HepG2 (cell line): ENCODE data around the gene NEDD4L. TPM values are rescaled to one million over a fixed set of nuclear protein-coding genes. Genes with fewer than 3 reads are reported as not detected.

ENCODE experiments used
- ADNP ChIP-seq: sonication (generic); formaldehyde crosslinking; IDR thresholded peaks from 2 replicates; pipeline ENCODE4 v1.4.0; 2020; ENCODE audit warnings: missing genetic modification reagents
- DMAP1 ChIP-seq: IDR thresholded peaks from 2 replicates; pipeline ENCODE4 v1.6.1; 2016
- MAFF ChIP-seq: IDR thresholded peaks from 2 replicates; pipeline ENCODE4 v1.6.1; 2011; ENCODE audit warnings: low read depth, low read length, improper control_type of control experiment
- RFX1 ChIP-seq: fragments of 450-650 bp; IDR thresholded peaks from 2 replicates; pipeline ENCODE4 v1.6.1; 2017
- RNF219 ChIP-seq: sonication (generic); formaldehyde crosslinking; IDR thresholded peaks from 2 replicates; pipeline ENCODE4 v1.5.0; 2020; ENCODE audit warnings: mild to moderate bottlenecking, missing genetic modification reagents
- TGIF2 ChIP-seq: IDR thresholded peaks from 2 replicates; pipeline ENCODE4 v1.6.1; 2016; ENCODE audit warnings: control low read depth, missing compliant biosample characterization
- THAP7 ChIP-seq: sonication (generic); formaldehyde crosslinking; IDR thresholded peaks from 2 replicates; pipeline ENCODE4 v1.8.1; 2023; ENCODE audit warnings: mild to moderate bottlenecking, missing genetic modification reagents
- THYN1 ChIP-seq: sonication (generic); formaldehyde crosslinking; IDR thresholded peaks from 2 replicates; pipeline ENCODE4 v1.8.1; 2023; ENCODE audit warnings: low read depth, mild to moderate bottlenecking, moderate library complexity, missing genetic modification reagents, borderline replicate concordance
- U2AF2 ChIP-seq: fragments of 200-400 bp; formaldehyde crosslinking; IDR thresholded peaks from 2 replicates; pipeline ENCODE4 v1.6.1; 2017; ENCODE audit warnings: low read depth, mild to moderate bottlenecking, low read length
- ZNF124 ChIP-seq: sonication (generic); formaldehyde crosslinking; IDR thresholded peaks from 2 replicates; pipeline ENCODE4 v1.4.0; 2020; ENCODE audit warnings: missing genetic modification reagents
- ZNF607 ChIP-seq: sonication (generic); formaldehyde crosslinking; IDR thresholded peaks from 2 replicates; pipeline ENCODE4 v1.5.1; 2020; ENCODE audit warnings: missing genetic modification reagents, mild to moderate bottlenecking, borderline replicate concordance
- ZZZ3 ChIP-seq: sonication (generic); formaldehyde crosslinking; IDR thresholded peaks from 2 replicates; pipeline ENCODE4 v1.4.0; 2020; ENCODE audit warnings: missing genetic modification reagents, mild to moderate bottlenecking, borderline replicate concordance
- polyA plus RNA-seq, 8 experiments: library from polyadenylated mRNA; depleted of rRNA in 3 of 8; stranded (reverse) in 7 of 8; unstranded in 1 of 8; fragments of >200 nt; fragmentation: Illumina TruSeq in 4 of 8; extraction: Trizol in 4 of 8; gene quantifications; 2 replicates each; pipeline versions ENCODE4 v1.2.1 to v1.2.3, GENCODE V29; 2011 to 2016; ENCODE audit warnings: low read depth in 4 of 8, missing spikeins in 1 of 8, mixed read lengths in 1 of 8; ENCODE audit not compliant: insufficient read depth in 1 of 8
- total RNA-seq, 5 experiments: library from RNA; depleted of rRNA; stranded (reverse); fragments of >200 nt; fragmentation: Illumina TruSeq; extraction: Trizol; gene quantifications; 2 replicates each; pipeline ENCODE4 v1.2.3, GENCODE V29; 2016; ENCODE audit warnings: low read depth in 1 of 5
- TF ChIP-seq, protein P1 (sequence below), 2 experiments: IDR thresholded peaks; 2 replicates each; pipeline ENCODE4 v1.6.1; 2011 to 2012; ENCODE audit warnings: low read length in 2 of 2, borderline replicate concordance in 1 of 2, low read depth in 1 of 2, mild to moderate bottlenecking in 1 of 2, moderate library complexity in 1 of 2
- TF ChIP-seq, protein P2 (sequence below), 2 experiments: sonication (generic) in 1 of 2; formaldehyde crosslinking in 1 of 2; IDR thresholded peaks; 2 replicates each; pipeline versions ENCODE4 v1.6.1 to v1.9.0; 2014 to 2022; ENCODE audit warnings: antibody characterized with exemption in 1 of 2, borderline replicate concordance in 1 of 2, inconsistent platforms in 1 of 2, low read depth in 1 of 2, missing genetic modification reagents in 1 of 2

The NEDD4L gene
- total and polyA plus RNA-seq, 2 of the 13 experiments (the other 11 are each of a cell fraction or from before 2014, with no cell fraction given) = 168 to 390 TPM

GRCh38 chr18:58013241-58014211 lies 30.5 kb upstream of the NEDD4L start (continued):
- TF ChIP-seq RNF219 (CRISPR knock-in tag) = peak; percentile 96; the same call in 1 of the 2 replicates
- no peak for TF ChIP-seq ADNP (CRISPR knock-in tag)
- TF ChIP-seq RFX1 = no peak
- TF ChIP-seq DMAP1 = peak; percentile 73
- TF ChIP-seq, protein P1, sequence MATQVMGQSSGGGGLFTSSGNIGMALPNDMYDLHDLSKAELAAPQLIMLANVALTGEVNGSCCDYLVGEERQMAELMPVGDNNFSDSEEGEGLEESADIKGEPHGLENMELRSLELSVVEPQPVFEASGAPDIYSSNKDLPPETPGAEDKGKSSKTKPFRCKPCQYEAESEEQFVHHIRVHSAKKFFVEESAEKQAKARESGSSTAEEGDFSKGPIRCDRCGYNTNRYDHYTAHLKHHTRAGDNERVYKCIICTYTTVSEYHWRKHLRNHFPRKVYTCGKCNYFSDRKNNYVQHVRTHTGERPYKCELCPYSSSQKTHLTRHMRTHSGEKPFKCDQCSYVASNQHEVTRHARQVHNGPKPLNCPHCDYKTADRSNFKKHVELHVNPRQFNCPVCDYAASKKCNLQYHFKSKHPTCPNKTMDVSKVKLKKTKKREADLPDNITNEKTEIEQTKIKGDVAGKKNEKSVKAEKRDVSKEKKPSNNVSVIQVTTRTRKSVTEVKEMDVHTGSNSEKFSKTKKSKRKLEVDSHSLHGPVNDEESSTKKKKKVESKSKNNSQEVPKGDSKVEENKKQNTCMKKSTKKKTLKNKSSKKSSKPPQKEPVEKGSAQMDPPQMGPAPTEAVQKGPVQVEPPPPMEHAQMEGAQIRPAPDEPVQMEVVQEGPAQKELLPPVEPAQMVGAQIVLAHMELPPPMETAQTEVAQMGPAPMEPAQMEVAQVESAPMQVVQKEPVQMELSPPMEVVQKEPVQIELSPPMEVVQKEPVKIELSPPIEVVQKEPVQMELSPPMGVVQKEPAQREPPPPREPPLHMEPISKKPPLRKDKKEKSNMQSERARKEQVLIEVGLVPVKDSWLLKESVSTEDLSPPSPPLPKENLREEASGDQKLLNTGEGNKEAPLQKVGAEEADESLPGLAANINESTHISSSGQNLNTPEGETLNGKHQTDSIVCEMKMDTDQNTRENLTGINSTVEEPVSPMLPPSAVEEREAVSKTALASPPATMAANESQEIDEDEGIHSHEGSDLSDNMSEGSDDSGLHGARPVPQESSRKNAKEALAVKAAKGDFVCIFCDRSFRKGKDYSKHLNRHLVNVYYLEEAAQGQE (IDR thresholded peaks at IDR 0.05; ENCODE audit: borderline replicate concordance in 1 of 2, low read depth in 1 of 2, low read length in 2 of 2) = peak in 1 of 2 experiments; percentile 67; a peak in 2 of 4 replicates
- no peak for TF ChIP-seq THAP7 (CRISPR knock-in tag)
- peak; percentile 45; the same call in 1 of the 2 replicates for TF ChIP-seq MAFF
- TF ChIP-seq U2AF2 = no peak
- TF ChIP-seq ZZZ3 (CRISPR knock-in tag) = no peak
- TF ChIP-seq ZNF124 (CRISPR knock-in tag) = peak; percentile 91; the same call in 1 of the 2 replicates
- TF ChIP-seq, protein P2, sequence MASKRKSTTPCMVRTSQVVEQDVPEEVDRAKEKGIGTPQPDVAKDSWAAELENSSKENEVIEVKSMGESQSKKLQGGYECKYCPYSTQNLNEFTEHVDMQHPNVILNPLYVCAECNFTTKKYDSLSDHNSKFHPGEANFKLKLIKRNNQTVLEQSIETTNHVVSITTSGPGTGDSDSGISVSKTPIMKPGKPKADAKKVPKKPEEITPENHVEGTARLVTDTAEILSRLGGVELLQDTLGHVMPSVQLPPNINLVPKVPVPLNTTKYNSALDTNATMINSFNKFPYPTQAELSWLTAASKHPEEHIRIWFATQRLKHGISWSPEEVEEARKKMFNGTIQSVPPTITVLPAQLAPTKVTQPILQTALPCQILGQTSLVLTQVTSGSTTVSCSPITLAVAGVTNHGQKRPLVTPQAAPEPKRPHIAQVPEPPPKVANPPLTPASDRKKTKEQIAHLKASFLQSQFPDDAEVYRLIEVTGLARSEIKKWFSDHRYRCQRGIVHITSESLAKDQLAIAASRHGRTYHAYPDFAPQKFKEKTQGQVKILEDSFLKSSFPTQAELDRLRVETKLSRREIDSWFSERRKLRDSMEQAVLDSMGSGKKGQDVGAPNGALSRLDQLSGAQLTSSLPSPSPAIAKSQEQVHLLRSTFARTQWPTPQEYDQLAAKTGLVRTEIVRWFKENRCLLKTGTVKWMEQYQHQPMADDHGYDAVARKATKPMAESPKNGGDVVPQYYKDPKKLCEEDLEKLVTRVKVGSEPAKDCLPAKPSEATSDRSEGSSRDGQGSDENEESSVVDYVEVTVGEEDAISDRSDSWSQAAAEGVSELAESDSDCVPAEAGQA (IDR thresholded peaks at IDR 0.05; ENCODE audit: low read depth) = peak; percentile 36; the same call in 1 of the 2 replicates
- TF ChIP-seq, protein P2 (CRISPR knock-in tag; IDR thresholded peaks at IDR 0.05; ENCODE audit: borderline replicate concordance) = peak; percentile 90; the same call in 1 of the 2 replicates
- TF ChIP-seq ZNF607 (CRISPR knock-in tag) = no peak
- peak; percentile 63; the same call in 1 of the 2 replicates for TF ChIP-seq TGIF2 (CRISPR knock-in tag)
- TF ChIP-seq THYN1 (CRISPR knock-in tag) = no peak
